NB4 (cell line): ENCODE results near the gene COL4A2.

ENCODE experiments used
- CTCF ChIP-seq: IDR thresholded peaks from one replicate; pipeline ENCODE4 v1.5.1; 2012; ENCODE audit warnings: low read depth, low read length
- POLR2A ChIP-seq: IDR thresholded peaks from 2 replicates; pipeline ENCODE4 v1.6.1; 2011; ENCODE audit warnings: mild to moderate bottlenecking; ENCODE audit not compliant: insufficient read length; ENCODE audit errors: extremely low read depth

DNA sequence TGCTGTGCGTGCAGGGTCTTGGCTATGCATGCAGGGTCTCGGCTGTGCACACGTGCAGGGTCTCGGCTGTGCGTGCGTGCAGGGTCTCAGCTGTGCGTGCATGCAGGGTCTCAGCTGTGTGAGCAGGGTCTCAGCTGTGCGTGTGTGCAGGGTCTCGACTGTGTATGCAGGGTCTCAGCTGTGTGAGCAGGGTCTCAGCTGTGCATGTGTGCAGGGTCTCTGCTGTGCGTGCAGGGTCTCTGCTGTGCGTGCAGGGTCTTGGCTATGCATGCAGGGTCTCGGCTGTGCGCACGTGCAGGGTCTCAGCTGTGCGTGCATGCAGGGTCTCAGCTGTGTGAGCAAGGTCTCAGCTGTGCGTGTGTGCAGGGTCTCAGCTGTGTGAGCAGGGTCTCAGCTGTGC lies 212.0 kb downstream of the COL4A2 start:
- TF ChIP-seq POLR2A (no peak), CTCF (no peak)
